BJ (cell line): Measurements from ENCODE around the gene RPL10A. TPM values are rescaled to one million over a fixed set of nuclear protein-coding genes. Genes with fewer than 3 reads are reported as not detected.

Experiments used
- CTCF ChIA-PET: fragments of 350-600 bp; formaldehyde crosslinking; extraction: SDS; loops from one replicate; lab custom pipeline; 2021; ENCODE audit warnings: antibody characterized with exemption, inconsistent platforms; lab: Yijun Ruan, JAX
- POLR2A ChIA-PET: fragments of 300-600 bp; sonication (Branson Sonifier 250); formaldehyde crosslinking; extraction: SDS; loops from one replicate; lab custom pipeline; 2021; ENCODE audit warnings: antibody characterized with exemption; lab: Charles Lee
- DNase-seq: peaks from one replicate; pipeline ENCODE4 v3.0.0-alpha.2; 2011; ENCODE audit warnings: low read depth
- H3K27me3 ChIP-seq: 2 replicates; pipeline ENCODE4 v1.6.0; 2011; ENCODE audit warnings: low read length; ENCODE audit not compliant: control insufficient read depth, insufficient read depth
- H3K36me3 ChIP-seq: 2 replicates; pipeline ENCODE4 v1.5.1; 2011; ENCODE audit warnings: low read length; ENCODE audit not compliant: control insufficient read depth, insufficient read depth
- H3K4me3 ChIP-seq: 2 replicates; pipeline ENCODE4 v1.5.1; 2011; ENCODE audit warnings: low read depth, mild to moderate bottlenecking, control low read depth, low read length
- polyA minus RNA-seq: library from RNA; depleted of rRNA, polyadenylated mRNA; stranded (reverse); fragments of >200 nt; gene quantifications from 2 replicates; pipeline ENCODE4 v1.2.3, GENCODE V29; 2011; rRNA and poly(A)+ RNA removed
- polyA plus RNA-seq: library from polyadenylated mRNA; depleted of rRNA; stranded (reverse); fragments of >200 nt; gene quantifications from 2 replicates; pipeline ENCODE4 v1.2.3, GENCODE V29; 2011; rRNA removed
- TF ChIP-seq, protein P1 (sequence below): IDR thresholded peaks from 2 replicates; pipeline ENCODE4 v1.5.1; 2011; ENCODE audit warnings: low read depth, mild to moderate bottlenecking, control low read depth, inconsistent platforms, low read length, moderate library complexity; ENCODE audit not compliant: insufficient read depth

RPL10A gene
- polyA plus RNA-seq (2,524 and 2,691 TPM in 2 replicates), polyA minus RNA-seq (550 and 1,049 TPM in 2 replicates)

DNA sequence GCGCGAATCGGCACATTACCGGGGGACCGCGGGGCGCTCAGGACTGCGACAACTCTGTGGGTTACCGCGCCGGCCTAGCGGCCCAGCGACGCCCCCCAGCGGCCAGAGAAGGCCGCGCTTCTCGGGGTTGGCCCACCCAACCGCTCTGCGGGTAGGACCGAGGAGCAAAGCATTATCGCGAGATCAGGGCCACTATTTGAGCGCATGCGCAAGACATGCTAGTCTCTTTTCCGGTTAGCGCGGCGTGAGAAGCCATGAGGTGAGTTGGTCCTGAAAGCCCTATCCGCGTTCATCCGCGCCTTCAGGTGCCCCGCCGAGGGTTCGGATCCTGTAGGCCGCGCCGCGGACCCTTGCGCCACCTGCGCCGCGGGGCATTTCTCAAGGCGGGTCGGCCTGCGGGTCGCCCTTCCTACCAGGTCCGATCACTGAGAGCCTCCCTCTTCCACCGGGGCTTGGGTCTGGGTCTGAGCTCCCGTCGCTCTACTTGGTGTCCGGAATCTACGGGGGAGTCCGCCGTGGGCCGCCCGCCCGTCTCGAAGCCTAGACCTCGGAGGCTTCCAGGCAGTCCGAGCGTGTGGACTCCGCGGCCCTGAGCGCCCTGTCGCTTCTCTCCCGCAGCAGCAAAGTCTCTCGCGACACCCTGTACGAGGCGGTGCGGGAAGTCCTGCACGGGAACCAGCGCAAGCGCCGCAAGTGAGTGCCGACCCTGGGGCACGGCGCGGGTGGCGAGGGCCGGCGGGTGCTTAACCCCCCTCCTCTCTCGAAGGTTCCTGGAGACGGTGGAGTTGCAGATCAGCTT lies at the start of gene RPL10A:
RPL10A (plus strand) TSS at position 221 of the 799 bp plus-strand sequence; CDS start at position 255, 34 bp downstream.
- Histone ChIP-seq H3K27me3 (no peaks in the 10 kb centered on the region), H3K4me3 (peak within 1 kb of the TSS; percentile 80), H3K36me3 (peaks cover 16% of the 10 kb centered on the region)
- ChIA-PET POLR2A (no interaction called here), CTCF (interaction anchor here (0.7 to 3.3 kb wide), 23 partner anchors 10 to 271 kb away, joined by 3 to 22 read pairs (median 4); partner anchors contain the start of genes DEF6, FANCE and PPARD)
- TF ChIP-seq, protein P1, sequence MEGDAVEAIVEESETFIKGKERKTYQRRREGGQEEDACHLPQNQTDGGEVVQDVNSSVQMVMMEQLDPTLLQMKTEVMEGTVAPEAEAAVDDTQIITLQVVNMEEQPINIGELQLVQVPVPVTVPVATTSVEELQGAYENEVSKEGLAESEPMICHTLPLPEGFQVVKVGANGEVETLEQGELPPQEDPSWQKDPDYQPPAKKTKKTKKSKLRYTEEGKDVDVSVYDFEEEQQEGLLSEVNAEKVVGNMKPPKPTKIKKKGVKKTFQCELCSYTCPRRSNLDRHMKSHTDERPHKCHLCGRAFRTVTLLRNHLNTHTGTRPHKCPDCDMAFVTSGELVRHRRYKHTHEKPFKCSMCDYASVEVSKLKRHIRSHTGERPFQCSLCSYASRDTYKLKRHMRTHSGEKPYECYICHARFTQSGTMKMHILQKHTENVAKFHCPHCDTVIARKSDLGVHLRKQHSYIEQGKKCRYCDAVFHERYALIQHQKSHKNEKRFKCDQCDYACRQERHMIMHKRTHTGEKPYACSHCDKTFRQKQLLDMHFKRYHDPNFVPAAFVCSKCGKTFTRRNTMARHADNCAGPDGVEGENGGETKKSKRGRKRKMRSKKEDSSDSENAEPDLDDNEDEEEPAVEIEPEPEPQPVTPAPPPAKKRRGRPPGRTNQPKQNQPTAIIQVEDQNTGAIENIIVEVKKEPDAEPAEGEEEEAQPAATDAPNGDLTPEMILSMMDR = peak; percentile 100
- DNase-seq = peak; percentile 79

DNA sequence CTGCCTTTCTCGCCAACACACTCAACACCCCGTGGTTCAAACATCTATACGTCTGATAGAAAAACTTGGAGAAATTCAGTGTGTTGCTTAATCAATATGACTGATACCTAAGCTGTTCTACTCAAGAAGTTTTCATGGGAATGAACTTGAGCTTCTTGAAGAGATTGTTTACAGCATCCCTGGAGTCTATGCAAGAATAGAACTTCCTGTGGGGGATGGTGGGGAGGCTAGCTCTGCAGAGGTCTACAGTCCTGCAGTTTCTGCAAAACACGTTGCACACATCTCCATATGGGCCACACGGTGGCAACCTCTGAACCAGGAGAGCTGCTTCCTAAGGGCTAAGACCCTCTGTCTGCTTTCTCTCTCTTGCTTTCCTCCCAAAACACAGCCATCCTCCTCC lies 48.8 kb upstream of the RPL10A start:
- H3K27me3 ChIP-seq = no peaks in the 10 kb centered on the region
- CTCF ChIA-PET = interaction anchor here (0.7 to 5.7 kb wide), 14 partner anchors 9 to 109 kb away, joined by 3 to 52 read pairs (median 6); partner anchors contain the start of genes FANCE, PPARD and RPL10A
- TF ChIP-seq, protein P1 = peak; percentile 47
- H3K36me3 ChIP-seq = peaks cover 25% of the 10 kb centered on the region
- H3K4me3 ChIP-seq = no peak overlapping the region
- POLR2A ChIA-PET = no interaction called here
- no peak for DNase-seq

DNA sequence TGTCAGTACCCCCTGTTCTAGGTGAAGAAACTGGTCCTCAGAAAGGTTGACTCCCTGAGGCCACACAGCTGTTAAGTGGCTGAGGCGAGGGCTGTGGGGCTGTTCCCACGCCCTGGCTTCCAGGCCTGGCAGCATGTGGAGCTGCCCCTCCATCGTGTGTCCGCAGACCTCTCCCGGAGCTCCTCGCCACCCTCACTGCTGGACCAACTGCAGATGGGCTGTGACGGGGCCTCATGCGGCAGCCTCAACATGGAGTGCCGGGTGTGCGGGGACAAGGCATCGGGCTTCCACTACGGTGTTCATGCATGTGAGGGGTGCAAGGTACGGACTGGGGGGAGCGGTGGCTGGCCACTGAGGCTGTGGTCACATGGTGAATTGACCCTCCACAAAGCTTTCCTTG lies 48.2 kb upstream of the RPL10A start:
- peaks cover 28% of the 10 kb centered on the region for H3K36me3 ChIP-seq
- ChIA-PET POLR2A (no interaction called here), CTCF (interaction anchor here (1.0 to 5.7 kb wide), 11 partner anchors 8 to 77 kb away, joined by 3 to 52 read pairs (median 6); partner anchors contain the start of genes FANCE, PPARD and RPL10A)

DNA sequence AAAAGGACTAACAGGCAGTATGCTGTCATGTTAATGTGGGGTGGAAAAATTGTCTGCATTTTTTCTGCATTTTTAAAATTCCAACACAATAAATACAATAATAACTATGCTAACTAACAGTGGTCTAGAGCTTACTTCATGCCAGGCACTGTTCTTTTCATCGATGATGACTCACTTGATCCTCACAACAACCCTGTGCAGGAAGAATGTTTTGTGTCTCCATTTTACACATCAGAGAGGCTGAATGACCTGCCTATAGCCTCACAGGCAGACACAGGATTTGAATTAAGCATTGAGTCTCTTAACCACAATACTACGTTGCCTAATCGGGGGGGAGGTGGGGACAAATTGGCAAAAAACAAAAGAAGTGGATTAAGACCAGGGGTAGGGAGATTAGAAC lies 42.9 kb upstream of the RPL10A start:
- no peaks in the 10 kb centered on the region for H3K27me3 ChIP-seq
- TF ChIP-seq, protein P1 = no peak
- ChIA-PET POLR2A (interaction anchor here (0.6 to 1.4 kb wide), 2 partner anchors 10 to 430 kb away, joined by 3 to 5 read pairs; no protein-coding TSS in a partner anchor), CTCF (interaction anchor here (1.0 to 5.9 kb wide), 7 partner anchors 10 to 83 kb away, joined by 3 to 34 read pairs (median 3); partner anchors contain the start of gene PPARD)
- peak; percentile 85 for DNase-seq
- peaks cover 35% of the 10 kb centered on the region for H3K36me3 ChIP-seq
- H3K4me3 ChIP-seq = no peak overlapping the region

More for the DNA sequence above, 48.2 kb upstream of the RPL10A start:
- Histone ChIP-seq H3K27me3 (no peaks in the 10 kb centered on the region), H3K4me3 (no peak overlapping the region)
- TF ChIP-seq, protein P1 = no peak
- DNase-seq = no peak

DNA sequence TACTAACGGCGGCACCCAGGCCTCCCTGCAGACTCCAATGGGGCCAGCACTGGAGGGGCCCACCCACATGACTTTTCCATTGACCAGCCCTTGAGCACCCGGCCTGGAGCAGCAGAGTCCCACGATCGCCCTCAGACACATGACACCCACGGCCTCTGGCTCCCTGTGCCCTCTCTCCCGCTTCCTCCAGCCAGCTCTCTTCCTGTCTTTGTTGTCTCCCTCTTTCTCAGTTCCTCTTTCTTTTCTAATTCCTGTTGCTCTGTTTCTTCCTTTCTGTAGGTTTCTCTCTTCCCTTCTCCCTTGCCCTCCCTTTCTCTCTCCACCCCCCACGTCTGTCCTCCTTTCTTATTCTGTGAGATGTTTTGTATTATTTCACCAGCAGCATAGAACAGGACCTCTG lies 42.1 kb upstream of the RPL10A start:
- Histone ChIP-seq H3K27me3 (no peaks in the 10 kb centered on the region), H3K4me3 (no peak overlapping the region), H3K36me3 (peaks cover 34% of the 10 kb centered on the region)
- TF ChIP-seq, protein P1 = no peak
- no peak for DNase-seq
- POLR2A ChIA-PET = interaction anchor here (1.4 kb wide), 1 partner anchor 11 kb away, joined by 5 read pairs; no protein-coding TSS in a partner anchor
- CTCF ChIA-PET = interaction anchor here (1.1 to 5.9 kb wide), 5 partner anchors 9 to 84 kb away, joined by 3 to 34 read pairs (median 3); partner anchors contain the start of gene PPARD
